ENCODE data around the gene LRBA. TPM values are rescaled to one million over a fixed set of nuclear protein-coding genes. Genes with fewer than 3 reads are reported as not detected.

Gene LRBA
- total RNA-seq, 2 donors from 2014 or later, result 30.9 to 33.7 TPM

DNA sequence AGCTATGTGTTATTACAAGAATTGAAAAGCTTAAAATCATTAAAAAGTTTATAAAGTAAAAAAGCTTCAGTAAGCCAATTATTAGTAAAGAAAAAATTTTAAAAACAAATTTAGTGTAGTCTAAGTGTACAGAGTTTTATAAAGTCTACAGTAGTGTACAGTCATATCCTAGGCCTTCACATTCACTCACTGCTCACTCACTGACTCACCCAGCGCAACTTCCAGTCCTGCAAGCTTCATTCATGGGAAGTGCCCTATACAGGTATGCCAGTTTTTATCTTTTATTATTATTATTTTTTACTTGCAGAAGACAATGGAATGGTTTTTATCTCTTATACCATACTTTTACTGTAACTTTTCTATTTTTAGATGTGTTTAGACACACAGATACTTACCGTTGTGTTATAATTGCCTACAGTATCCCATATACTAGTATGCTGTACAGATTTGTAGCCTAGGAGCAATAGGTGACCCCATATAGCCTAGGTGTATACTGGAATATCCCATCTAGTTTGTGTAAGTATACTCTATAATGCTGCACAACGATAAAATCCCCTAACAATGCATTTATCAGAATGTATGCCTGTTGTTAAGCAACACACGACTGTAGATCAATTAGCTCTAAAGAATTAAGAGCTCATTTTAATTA is 706.1 kb downstream of the LRBA start:
- ATAC-seq (ENCODE audit: insufficient number of reproducible peaks, low FRiP score, low read depth) (no peak), DNase-seq (ENCODE audit: low spot score) (no peak)
- Histone ChIP-seq H3K4me3 (no peak overlapping the region), H3K27me3 (replicated peaks; ENCODE audit: insufficient read depth) (no peaks in the 10 kb centered on the region), H3K9me3 (no peaks in the 10 kb centered on the region), H3K27ac (no peak overlapping the region), H3K4me1 (ENCODE audit: control insufficient read depth in 1 of 2, low read depth in 2 of 2) (peaks cover 11 to 31% of the 10 kb centered on the region in 2 donors), H3K36me3 (no peaks in the 10 kb centered on the region)
- TF ChIP-seq CTCF (IDR thresholded peaks at IDR 0.05), result no peak

- Histone ChIP-seq H3K4me1 (ENCODE audit: control insufficient read depth in 1 of 2, low read depth in 2 of 2) (peaks cover 11 to 31% of the 10 kb centered on the region in 2 donors), H3K9me3 (no peaks in the 10 kb centered on the region), H3K36me3 (no peaks in the 10 kb centered on the region), H3K4me3 (no peak overlapping the region), H3K27ac (no peak overlapping the region), H3K27me3 (replicated peaks; ENCODE audit: insufficient read depth) (no peaks in the 10 kb centered on the region)
- TF ChIP-seq CTCF (IDR thresholded peaks at IDR 0.05), result no peak
- DNase-seq (ENCODE audit: low spot score) (no peak), ATAC-seq (ENCODE audit: insufficient number of reproducible peaks, low FRiP score, low read depth) (no peak)
Measured at GRCh38 chr4:150306719-150307118, 708.4 kb downstream of the LRBA start.

DNA sequence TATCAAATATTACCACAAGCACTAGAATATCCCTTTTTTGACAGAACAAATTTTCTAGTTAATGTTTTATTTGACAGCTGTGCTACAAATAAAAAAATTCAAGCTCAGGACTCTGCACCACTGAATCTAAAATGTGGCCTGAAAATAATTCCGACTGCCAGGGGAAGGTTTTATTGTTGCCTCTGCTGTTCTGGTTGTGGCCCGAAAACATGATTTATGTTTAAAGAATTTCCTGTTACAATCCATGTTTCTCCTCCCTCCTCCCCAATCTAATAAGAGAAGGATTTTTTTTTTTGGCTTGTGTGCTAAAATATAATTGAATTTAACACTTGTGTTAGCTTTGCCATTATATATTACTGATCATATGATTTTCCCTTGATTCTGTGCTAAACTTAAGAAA is 709.1 kb downstream of the LRBA start:
- no peak for TF ChIP-seq CTCF (IDR thresholded peaks at IDR 0.05)
- Histone ChIP-seq H3K4me1 (ENCODE audit: control insufficient read depth in 1 of 2, low read depth in 2 of 2) (peaks cover 11 to 30% of the 10 kb centered on the region in 2 donors), H3K27ac (peak overlapping the region in 1 of 2 donors; percentile 46), H3K4me3 (no peak overlapping the region), H3K9me3 (no peaks in the 10 kb centered on the region), H3K27me3 (replicated peaks; ENCODE audit: insufficient read depth) (no peaks in the 10 kb centered on the region), H3K36me3 (no peaks in the 10 kb centered on the region)
- DNase-seq (ENCODE audit: low spot score) (no peak), ATAC-seq (ENCODE audit: insufficient number of reproducible peaks, low FRiP score, low read depth) (no peak)

DNA sequence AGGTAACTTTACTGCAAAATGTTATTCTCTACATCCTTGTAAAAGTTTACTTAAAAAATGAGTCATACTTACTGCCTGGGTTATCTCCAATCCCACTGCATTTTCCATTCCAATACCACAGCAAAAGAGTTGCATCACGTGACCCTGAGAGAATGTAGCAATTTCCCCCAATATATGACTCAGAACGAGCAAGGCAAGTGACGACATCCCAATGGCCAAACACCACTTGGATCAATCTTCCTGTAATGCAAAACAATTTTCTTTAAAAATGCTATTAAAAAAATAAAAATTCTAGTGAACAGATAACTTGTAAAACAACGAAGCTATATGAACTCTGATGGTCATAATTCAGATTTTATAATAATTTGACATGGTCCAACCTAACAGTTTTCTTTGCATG is 712.5 kb downstream of the LRBA start:
- TF ChIP-seq CTCF (IDR thresholded peaks at IDR 0.05), result no peak
- Histone ChIP-seq H3K27ac (no peak overlapping the region), H3K9me3 (no peaks in the 10 kb centered on the region), H3K27me3 (replicated peaks; ENCODE audit: insufficient read depth) (no peaks in the 10 kb centered on the region), H3K36me3 (no peaks in the 10 kb centered on the region), H3K4me3 (no peak overlapping the region), H3K4me1 (ENCODE audit: control insufficient read depth in 1 of 2, low read depth in 2 of 2) (peaks cover 11 to 14% of the 10 kb centered on the region in 2 donors)
- peak; percentile 65 for ATAC-seq (ENCODE audit: insufficient number of reproducible peaks, low FRiP score, low read depth)
- no peak for DNase-seq (ENCODE audit: low spot score)

DNA sequence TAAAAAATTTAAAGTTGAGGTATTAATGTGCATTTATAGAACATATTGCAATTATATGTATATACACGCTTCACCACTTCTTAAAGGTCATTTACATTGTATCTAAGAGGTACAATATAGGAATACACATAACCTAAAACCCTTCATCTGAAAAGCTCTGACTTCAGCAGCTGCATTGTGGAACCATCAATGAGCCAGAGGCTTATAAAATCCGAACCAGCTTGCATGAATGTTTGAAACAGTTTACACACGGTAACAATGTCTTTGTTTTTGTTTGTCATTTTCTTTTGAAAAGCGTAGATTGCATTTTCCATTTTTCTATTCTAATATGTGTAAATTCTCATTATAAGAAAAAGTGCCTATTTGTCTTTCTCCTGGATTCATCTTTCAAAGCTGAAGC is 715.3 kb downstream of the LRBA start:
- Histone ChIP-seq H3K4me3 (no peak overlapping the region), H3K36me3 (no peaks in the 10 kb centered on the region), H3K27ac (no peak overlapping the region), H3K9me3 (no peaks in the 10 kb centered on the region), H3K27me3 (replicated peaks; ENCODE audit: insufficient read depth) (no peaks in the 10 kb centered on the region), H3K4me1 (ENCODE audit: control insufficient read depth in 1 of 2, low read depth in 2 of 2) (no peaks in the 10 kb centered on the region)
- no peak for ATAC-seq (ENCODE audit: insufficient number of reproducible peaks, low FRiP score, low read depth)
- DNase-seq (ENCODE audit: low spot score), result no peak
- no peak for TF ChIP-seq CTCF (IDR thresholded peaks at IDR 0.05)

Measured in thoracic aorta (tissue), 2 donors.